GM10266 (cell line): Measurements from ENCODE around the gene MSI1.

Source experiments
- DNase-seq: peaks from one replicate; pipeline ENCODE4 v3.0.0; 2012; ENCODE audit errors: extremely low spot score
- CTCF ChIP-seq: IDR thresholded peaks from 2 replicates; pipeline ENCODE4 v1.5.1; 2012; ENCODE audit warnings: mild to moderate bottlenecking, low read depth; ENCODE audit not compliant: control insufficient read depth, insufficient read depth; ENCODE audit errors: missing control alignments

The MSI1 gene

GRCh38 chr12:120376934-120377572 lies 8.1 kb upstream of the MSI1 start:
- TF ChIP-seq CTCF: no peak

GRCh38 chr12:120376416-120376815 lies 7.5 kb upstream of the MSI1 start:
- TF ChIP-seq CTCF: no peak
- DNase-seq: no peak

More at GRCh38 chr12:120376934-120377572, 8.1 kb upstream of the MSI1 start:
- DNase-seq: no peak

GRCh38 chr12:120376009-120376408 lies 7.0 kb upstream of the MSI1 start:
- TF ChIP-seq CTCF: no peak
- no peak for DNase-seq

- no peak for DNase-seq
Measured at GRCh38 chr12:120373683-120374082, 4.7 kb upstream of the MSI1 start.

GRCh38 chr12:120370343-120371243 lies 1.6 kb upstream of the MSI1 start:
- no peak for TF ChIP-seq CTCF
- no peak for DNase-seq

More at GRCh38 chr12:120373683-120374082, 4.7 kb upstream of the MSI1 start:
- no peak for TF ChIP-seq CTCF

- TF ChIP-seq CTCF: no peak
- DNase-seq: no peak
Measured at GRCh38 chr12:120369603-120370342, 809 bp upstream of the MSI1 start.
